Activated CD4-positive, alpha-beta T cell treated with anti-CD3 and anti-CD28 coated beads, Interleukin-2, Interleukin-4, amounts not matched to agents 100 ng/mL and 50 ng/mL, durations not matched to agents 16 hours and 8 hours (primary cell): Measurements from ENCODE around the gene RAC3.

Experiments used
- DNase-seq: peaks from one replicate; pipeline ENCODE4 v3.0.0-alpha.2; 2020; ENCODE audit warnings: low spot score

The RAC3 gene

GRCh38 chr17:82055965-82056728, 24.7 kb downstream of the RAC3 start:
- no peak for DNase-seq

DNA sequence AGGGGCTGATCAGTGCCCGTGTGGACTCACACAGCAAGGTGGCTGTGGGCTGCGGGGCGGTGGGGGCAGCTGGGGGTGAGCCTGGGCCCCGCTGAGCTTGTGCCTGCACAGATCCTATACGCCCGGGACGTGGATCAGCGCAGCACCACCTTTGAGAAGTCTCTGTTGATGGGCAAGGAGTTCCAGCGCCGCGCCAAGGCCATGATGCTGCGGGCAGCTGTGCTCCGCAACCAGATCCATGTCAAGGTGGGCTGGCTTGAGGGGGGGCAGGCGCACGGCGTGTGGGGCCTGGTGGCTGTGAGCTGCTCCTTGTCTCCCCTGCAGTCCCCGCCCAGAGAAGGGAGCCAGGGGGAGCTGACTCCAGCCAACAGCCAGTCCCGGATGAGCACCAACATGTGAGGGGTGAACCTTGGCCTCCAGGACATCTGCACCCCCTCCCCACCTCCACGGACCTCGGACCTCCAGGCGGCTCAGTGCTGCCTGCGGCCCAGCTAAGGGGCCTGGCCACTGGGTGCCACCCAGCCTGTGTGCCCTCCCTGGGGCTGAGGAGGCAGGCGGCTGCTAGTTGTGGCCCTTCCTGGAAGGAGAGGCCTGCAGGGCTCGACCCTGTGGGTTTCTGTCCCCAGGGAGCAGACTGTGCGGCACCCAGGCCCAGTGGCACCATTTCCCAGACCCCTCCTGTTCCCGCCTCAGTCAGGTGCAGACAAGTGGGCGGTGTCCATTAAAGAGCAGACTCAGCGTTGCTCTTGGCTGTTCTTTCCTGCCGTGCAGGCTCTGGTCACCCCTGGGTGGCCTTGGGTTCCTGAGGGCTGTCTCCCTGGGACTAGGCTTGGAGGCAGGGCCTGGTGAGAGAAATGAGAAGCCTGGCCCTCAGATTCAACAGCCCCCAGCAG, 25.5 kb downstream of the RAC3 start:
- DNase-seq: no peak

- no peak for DNase-seq
Observed at GRCh38 chr17:82058230-82058854, 26.9 kb downstream of the RAC3 start.

GRCh38 chr17:82058855-82059249, 27.4 kb downstream of the RAC3 start:
- DNase-seq: no peak

GRCh38 chr17:82059272-82060000, 28.0 kb downstream of the RAC3 start:
- DNase-seq: no peak

DNA sequence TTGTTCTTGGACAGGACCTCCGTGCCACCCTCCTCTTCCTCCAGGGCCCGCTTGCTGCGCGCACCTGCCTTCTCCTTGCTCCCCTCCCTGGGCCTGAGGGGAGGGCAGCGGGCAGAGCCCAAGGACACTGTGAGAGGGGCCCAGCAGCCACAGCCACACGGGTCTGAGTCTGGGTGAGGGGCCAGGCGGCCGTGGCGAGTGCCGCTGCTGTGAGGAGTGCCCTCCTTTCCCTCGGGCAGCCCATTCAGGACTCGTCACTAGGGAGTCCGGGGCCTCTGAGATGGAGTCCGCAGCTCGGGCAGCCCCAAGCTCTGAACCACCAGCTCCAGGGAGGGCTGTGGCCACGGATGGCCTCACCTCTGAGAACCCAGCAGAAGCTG, 28.5 kb downstream of the RAC3 start:
- no peak for DNase-seq

- DNase-seq: no peak
Observed at GRCh38 chr17:82060614-82061013, 29.1 kb downstream of the RAC3 start.

DNA sequence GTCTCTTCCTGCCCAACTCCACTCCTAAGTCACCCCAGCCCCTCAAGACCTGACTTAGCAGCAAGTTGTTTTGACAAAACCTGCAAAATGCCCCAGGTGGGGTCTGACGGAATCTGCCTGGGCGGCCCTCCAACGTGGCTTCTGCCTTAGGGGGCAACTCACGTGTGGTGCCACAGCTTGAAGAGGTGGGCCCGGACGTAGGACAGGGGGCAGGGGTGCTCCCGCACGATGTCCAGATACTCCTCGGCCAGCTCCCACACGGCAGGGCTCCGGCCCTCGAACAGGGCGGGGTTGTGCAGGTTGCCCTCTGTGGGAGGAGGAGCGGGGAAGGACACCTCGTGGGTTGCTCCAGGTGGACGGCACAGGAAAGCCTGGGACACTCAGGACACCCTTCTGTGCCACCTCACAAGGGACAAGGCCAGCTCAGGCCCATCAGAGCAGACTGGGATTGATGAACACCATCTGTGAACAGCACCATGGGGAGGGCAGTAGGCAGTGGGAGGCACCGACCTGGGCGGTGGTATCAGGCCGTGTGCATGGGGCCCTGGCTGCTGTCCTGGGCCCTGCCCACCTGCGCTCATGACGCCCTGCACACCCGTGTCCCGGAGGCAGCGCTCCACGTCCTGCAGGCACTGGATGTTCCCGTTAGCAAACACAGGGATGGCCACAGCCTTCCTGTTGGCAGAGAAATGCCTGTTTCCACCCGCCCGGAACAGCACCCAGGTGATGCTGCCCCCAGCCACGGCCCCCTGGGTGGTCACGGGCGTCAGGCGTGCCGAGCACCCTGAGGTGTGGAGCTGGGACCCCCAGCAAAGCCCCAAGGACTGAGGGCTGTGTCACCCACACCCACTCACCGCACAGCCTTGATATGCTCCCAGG, 29.8 kb downstream of the RAC3 start:
- DNase-seq: no peak

- DNase-seq: no peak
Observed at GRCh38 chr17:82062076-82062983, 30.9 kb downstream of the RAC3 start.

DNA sequence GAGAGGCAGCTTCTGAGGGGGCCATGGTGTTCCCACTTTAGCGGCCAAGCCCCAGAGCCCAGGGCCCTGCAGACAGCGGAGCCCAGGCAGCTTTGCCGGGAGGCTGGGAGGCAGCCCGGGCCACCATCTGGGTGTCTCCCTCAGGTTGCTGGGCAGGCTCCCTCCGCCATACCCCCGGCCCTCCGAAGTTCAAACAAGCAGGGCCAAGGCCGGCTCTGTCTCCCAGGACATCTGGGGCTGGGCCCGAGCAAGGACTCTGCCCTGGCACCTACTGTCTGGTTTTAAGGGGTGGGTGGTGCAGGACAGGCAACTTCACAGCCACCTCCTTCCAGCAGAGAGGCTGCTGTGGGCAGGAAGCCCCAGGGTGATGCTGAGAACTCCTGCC, 31.5 kb downstream of the RAC3 start:
- no peak for DNase-seq

- DNase-seq: no peak
Observed at GRCh38 chr17:82063424-82064415, 32.2 kb downstream of the RAC3 start.

DNA sequence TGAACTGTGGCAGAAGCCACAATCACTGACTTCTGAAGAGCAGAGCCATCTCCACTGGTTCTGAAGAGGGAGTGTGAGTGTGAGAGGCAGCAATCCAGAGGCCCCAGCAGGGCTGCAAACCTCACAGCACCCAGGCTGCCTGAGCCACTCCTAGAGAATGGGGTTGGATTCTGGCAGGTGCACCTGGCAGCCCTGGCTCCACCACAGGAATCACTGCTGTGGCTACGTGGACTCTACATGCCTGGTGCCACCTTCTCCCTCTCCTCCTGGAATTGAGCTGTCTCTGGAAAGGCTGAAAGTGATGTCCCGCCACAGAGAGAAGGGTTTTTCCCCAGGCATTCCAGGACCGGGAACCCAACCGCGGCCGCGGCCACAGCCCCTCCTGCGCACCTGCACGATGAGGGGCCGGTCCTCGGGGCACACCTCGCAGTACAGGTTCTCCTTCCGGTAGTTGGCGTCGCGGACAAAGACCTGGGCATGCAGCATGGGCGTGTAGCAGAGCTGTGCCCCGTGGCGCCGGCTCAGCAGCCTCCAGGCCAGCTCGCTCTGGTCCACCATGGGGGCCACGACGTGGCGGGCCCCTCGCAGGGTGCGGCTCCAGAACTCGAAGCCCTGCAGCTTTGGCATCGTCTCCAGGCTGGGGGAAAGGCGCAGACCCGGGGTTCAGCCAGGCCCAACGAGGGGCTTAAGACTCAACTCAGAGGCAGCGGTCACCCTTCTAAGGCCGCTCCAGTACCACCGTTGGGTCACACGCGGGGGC, 33.1 kb downstream of the RAC3 start:
- no peak for DNase-seq

DNA sequence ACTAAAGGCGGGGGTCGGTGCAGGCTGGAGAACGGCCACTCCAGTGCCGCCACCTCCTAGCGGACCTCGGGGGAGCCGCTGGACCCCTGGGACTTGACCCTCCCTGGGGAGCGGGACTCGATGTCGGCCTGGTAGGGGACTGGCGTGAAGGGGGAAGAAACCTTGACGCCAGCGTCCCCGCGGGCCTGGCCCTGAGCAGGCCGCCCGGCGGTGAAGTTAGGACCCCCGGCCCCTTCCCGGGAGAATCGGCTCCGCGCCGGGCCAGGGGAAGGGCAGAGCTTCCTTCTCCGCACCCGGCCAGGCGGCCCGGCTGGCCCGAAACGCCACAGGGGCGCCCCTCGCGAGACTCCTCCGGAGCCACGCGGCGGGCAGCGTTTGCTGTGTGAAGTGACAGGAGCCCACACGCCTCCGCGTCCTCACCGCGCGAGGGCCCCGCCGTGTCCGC, 33.7 kb downstream of the RAC3 start:
- no peak for DNase-seq

DNA sequence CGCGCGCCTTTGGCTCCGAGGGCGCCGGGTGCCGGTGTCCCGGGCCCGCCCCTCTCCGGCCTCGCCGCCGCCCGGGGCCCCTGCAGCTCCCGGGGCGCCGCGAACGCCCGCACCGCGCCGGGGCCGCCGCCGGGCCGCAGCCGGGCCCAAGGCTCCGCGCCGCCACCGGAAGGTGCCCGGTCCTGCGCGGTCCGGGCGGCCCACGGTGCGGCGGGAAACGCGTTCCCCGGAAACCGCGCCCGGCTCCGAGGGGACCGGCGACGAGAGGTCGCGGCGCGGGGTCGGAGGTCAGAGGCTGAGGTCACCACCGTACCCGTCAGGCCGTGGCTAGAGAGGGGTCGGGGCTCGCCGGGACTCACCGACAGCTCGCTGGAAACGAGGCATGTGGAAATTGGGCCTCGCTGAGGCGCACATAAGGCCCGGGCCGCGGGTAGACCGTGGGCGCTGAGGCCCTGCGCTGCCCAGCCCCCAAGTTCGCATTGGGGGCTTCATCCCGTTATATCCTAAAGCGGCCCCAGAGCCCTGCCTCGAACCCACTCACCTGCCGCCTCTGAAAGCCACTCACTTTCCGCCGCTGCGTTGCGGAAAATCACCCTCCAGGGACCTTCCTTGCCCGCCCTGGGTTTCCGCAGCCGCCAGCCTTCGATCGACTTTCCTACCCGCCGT, 34.3 kb downstream of the RAC3 start, which contains the start of gene DUS1L:
Gene DUS1L (minus strand): TSS at position 167 of the 666 bp plus-strand sequence. CDS start 745 bp downstream, outside the sequence.
- DNase-seq: peak; percentile 69

DNA sequence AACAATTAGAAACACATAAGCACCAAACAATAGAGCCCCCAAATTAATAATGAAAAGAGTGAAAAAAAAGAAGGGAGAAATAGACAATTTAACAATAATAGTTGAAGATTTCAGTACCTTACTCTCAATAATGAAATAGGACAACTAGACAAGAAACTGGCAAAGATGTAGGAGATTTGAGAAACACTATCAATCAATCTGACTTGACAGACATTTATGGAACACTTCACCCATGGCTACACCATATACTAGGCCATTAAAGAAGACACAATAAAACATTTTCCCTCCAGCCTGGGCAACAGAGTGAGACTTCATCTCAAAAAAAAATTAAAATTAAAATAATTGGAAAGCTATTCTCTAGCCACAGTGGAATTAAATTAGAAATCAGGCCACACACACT, 39.1 kb downstream of the RAC3 start:
- no peak for DNase-seq

DNA sequence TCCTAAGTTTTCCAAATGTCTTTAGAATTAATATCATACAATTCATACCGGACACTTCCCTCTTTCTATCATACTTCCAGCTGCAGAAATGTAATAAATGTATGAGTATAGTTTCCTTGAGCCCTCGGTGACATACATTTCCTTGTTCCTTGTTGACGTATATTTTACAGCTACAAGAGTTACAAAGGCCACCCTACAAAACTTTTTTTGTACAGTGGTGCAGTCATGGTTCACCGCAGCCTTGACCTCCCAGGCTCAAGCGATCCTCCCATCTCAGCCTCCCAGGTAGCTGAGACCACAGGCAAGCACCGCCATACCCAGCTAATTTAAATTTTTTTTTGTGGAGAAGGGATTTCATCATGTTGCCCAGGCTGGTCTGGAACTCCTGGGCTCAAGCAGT, 41.3 kb downstream of the RAC3 start:
- no peak for DNase-seq

GRCh38 chr17:82073446-82073845, 42.0 kb downstream of the RAC3 start:
- no peak for DNase-seq
